ENCODE measurements around the gene KCNK6.

The KCNK6 gene

DNA sequence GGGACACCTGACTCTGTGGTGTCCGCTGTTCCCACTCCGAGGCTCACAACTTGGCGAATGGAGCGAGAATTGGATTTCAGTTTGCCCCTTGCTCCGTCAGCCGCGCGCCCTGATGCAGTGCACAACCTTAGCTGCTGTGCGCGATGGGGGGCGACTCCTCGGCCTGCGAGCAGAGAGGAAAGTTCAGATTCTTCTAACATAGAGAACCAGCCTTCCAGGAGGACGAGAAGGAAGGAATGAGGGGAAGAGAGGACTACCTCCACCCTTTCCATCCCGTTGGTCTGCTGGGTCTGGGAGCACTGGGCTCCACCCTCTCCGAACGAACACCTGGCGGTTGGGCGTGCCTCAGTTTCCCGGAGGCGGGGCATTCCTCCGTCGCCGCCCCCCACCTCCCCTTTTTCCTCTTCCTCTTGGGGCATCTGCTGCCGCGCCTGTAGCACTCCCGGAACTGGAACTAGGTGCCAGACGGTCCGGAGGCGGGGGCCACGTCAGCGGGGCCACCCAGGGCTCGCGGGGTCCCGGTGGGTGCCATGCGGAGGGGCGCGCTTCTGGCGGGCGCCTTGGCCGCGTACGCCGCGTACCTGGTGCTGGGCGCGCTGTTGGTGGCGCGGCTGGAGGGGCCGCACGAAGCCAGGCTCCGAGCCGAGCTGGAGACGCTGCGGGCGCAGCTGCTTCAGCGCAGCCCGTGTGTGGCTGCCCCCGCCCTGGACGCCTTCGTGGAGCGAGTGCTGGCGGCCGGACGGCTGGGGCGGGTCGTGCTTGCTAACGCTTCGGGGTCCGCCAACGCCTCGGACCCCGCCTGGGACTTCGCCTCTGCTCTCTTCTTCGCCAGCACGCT, at the start of gene KCNK6:
Gene KCNK6, plus strand, starts transcription at position 425 of the 838 bp plus-strand sequence. Its CDS starts 106 bp downstream, at position 531.
- peaks cover 50% of the 10 kb centered on the region for H3K4me1 Mint-ChIP-seq
- peak; percentile 36 to 73 for DNase-seq (ENCODE audit: low spot score in 2 of 2)
- peak within 1 kb of the TSS; percentile 89 for H3K4me3 Mint-ChIP-seq
- peak; percentile 22 for ATAC-seq
- H3K36me3 Mint-ChIP-seq = peaks cover 13% of the 10 kb centered on the region
- H3K9me3 Mint-ChIP-seq = no peaks in the 10 kb centered on the region
- peak within 1 kb of the TSS; percentile 87 for H3K27ac Mint-ChIP-seq

DNA sequence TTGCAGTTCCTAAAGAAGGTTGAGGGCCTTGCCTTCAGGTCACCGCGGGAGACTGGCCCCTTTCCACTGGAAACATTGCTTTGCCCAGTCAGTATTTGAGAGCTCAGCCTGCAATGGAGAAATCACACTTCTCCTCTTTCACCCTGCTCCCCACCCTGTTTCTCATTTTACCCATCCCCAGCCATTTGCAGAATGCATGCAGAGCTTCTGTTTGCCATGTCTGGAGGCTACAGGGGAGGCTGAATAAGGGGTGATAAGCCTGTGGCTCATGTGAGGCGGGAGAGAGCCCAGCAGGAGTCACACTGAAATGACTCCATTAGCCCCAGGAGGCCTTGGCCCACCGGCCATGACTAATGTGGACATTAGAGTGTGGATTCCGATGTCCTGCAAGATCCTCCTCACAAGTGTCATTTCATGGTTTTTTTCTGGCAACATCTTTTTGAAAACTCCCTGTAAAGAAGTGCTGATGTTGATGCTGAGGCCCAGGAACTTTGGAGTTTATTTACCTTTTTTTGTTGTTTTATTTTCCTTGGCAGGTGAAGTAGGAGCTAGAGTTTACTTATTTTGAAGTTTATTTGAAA, 49.0 kb upstream of the KCNK6 start:
- Mint-ChIP-seq H3K27ac (peak overlapping the region; percentile 48), H3K4me1 (peaks cover 15% of the 10 kb centered on the region), H3K9me3 (no peaks in the 10 kb centered on the region), H3K4me3 (no peak overlapping the region), H3K36me3 (no peaks in the 10 kb centered on the region)
- ATAC-seq (no peak), DNase-seq (ENCODE audit: low spot score in 2 of 2) (no peak)

DNA sequence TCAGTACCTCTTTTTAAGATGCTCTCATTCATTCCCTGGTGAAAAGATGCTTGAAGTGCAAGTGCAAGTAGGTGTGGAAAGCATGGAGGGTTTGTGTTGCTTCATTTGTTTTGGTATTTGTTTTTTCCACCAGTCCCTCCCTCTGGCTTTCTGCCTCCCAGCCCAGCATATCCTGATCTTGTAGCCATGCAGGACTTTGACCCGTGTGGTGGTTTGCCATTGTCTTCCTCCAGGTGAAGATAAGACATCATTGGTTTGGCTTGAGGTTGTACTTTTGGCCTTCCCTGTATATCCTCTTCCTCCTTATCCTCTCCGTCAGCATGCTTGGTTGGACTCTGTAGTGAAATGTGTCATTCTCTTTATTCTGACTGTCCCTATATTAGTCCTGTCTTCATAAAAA, 46.1 kb upstream of the KCNK6 start:
- DNase-seq (ENCODE audit: low spot score in 2 of 2) (no peak), ATAC-seq (no peak)
- Mint-ChIP-seq H3K4me1 (no peaks in the 10 kb centered on the region), H3K27ac (no peak overlapping the region), H3K4me3 (no peak overlapping the region), H3K36me3 (no peaks in the 10 kb centered on the region), H3K9me3 (no peaks in the 10 kb centered on the region)

DNA sequence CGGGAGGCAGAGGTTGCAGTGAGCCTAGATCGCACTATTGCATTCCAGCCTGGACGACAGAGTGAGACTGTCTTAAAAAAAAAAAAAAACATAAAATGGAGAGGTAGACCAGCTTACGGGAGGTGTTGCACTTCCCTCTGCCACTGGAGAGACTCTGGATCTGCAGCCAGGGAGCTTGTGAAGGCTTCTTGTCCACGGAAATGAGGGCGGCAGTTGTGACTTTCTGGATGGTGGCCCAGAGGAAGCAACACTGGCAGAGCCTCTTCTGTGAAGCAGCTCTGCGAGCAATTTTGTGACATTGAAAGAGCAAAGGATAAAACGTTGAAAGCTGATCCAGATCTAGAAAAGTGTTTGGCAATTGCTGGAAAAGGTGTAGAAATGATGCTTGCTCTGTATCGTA, 44.9 kb upstream of the KCNK6 start:
- ATAC-seq (no peak), DNase-seq (ENCODE audit: low spot score in 2 of 2) (no peak)
- Mint-ChIP-seq H3K9me3 (no peaks in the 10 kb centered on the region), H3K36me3 (no peaks in the 10 kb centered on the region), H3K27ac (no peak overlapping the region), H3K4me1 (no peaks in the 10 kb centered on the region), H3K4me3 (no peak overlapping the region)

DNA sequence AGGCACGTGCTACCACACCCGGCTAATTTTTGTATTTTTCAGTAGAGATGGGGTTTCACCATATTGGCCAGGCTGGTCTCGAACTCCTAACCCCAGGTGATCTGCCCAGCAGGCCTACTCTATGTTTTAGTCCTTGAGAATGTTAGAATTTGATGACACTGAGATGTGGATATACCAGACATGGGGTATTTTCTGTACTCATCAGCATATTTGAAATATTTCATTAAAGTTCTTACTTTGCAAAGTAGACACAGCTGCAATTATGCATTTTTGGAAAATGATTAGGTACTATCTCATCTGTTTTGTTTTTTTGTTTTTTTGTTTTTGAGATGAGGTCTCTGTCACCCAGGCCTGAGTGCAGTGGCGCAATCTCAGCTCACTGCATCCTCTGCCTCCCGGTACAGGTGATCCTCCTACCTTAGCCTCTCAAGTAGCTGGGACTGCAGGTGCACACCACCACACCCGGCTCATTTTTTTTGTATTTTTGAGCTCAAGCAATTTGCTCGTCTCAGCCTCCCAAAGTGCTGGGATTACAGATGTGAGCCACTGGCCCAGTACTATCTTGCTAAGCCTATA, 42.6 kb upstream of the KCNK6 start:
- H3K4me1 Mint-ChIP-seq = peaks cover 4% of the 10 kb centered on the region
- no peak for ATAC-seq
- H3K4me3 Mint-ChIP-seq = no peak overlapping the region
- H3K27ac Mint-ChIP-seq = no peak overlapping the region
- H3K9me3 Mint-ChIP-seq = no peaks in the 10 kb centered on the region
- no peaks in the 10 kb centered on the region for H3K36me3 Mint-ChIP-seq
- no peak for DNase-seq (ENCODE audit: low spot score in 2 of 2)

DNA sequence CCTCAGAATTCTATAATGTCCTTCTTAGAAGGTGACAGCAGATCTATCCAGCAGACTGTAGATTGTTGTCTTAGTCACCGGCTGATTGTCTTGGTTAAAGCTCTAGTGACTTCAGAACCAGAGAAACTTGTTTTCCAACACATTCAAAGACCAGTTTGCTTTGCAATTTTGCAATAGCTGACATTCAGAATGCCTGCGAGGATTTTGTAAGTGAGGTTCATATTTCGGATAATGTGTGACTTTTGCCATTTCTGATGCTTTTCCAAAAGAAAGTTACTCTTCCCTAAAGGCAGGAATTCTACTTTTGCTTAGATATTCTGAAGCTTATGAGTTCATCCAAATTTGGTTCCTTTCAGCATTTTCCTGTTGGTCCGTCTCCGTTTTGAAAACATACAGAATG, 42.1 kb upstream of the KCNK6 start:
- no peak overlapping the region for H3K27ac Mint-ChIP-seq

DNA sequence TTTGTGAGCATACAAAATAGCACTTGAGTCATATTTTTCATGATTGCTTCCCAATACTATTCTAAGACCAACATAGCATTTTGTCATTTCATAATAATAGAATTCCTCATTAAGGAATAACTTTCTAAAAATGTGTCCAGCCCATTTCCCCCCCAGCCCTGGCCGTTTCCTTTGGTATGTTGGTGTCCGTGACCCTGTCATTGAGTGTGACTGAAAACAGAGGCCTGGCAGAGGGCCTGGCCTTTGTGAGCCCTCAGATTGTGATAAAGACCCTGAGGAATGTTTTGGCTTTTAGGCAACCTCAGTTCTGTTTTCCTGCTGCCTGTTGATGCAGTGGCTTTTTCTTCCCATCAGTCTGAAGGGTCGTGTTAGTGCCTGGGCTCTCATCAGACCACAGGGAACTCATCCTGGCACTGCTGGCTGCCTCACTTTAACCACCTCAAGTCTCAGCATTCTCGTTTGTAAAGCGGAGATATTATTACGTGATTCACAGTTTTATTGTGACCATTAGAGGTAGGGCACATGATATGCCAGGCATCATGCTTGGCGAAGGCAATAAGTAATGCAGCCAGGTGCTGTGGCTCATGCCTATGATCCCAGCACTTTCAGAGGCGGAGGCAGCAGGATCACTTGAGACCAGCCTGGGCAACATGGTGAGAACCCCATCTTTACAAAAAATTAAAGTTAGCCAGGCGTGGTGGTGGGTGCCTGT, 41.5 kb upstream of the KCNK6 start:
- Mint-ChIP-seq H3K36me3 (no peaks in the 10 kb centered on the region), H3K9me3 (no peaks in the 10 kb centered on the region), H3K27ac (no peak overlapping the region), H3K4me1 (peaks cover 6% of the 10 kb centered on the region), H3K4me3 (no peak overlapping the region)
- no peak for DNase-seq (ENCODE audit: low spot score in 2 of 2)
- ATAC-seq = no peak

More for the DNA sequence above, 42.1 kb upstream of the KCNK6 start:
- no peak for ATAC-seq
- Mint-ChIP-seq H3K4me1 (peaks cover 6% of the 10 kb centered on the region), H3K9me3 (no peaks in the 10 kb centered on the region), H3K36me3 (no peaks in the 10 kb centered on the region), H3K4me3 (no peak overlapping the region)
- no peak for DNase-seq (ENCODE audit: low spot score in 2 of 2)

DNA sequence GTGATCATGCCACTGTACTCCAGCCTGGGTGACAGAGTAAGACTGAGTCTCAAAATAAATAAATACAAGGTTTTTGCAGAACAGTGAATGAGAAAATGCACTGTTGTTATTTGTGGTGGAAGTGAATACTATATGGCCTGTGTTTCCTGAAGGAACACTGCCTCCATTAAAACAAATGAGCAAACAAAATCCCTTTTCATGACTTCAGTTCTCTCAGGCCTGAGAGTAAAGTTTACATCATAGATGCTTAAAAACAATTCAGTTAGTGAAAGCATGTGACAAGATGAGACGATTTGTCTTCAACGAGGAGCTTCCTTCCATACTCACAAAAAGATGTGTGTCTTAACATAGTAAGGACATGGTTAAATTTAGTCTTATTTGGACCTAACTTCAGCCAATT, 40.9 kb upstream of the KCNK6 start:
- Mint-ChIP-seq H3K27ac (no peak overlapping the region), H3K36me3 (no peaks in the 10 kb centered on the region), H3K4me3 (no peak overlapping the region), H3K9me3 (no peaks in the 10 kb centered on the region), H3K4me1 (peaks cover 6% of the 10 kb centered on the region)
- DNase-seq (ENCODE audit: low spot score in 2 of 2) (no peak), ATAC-seq (no peak)

DNA sequence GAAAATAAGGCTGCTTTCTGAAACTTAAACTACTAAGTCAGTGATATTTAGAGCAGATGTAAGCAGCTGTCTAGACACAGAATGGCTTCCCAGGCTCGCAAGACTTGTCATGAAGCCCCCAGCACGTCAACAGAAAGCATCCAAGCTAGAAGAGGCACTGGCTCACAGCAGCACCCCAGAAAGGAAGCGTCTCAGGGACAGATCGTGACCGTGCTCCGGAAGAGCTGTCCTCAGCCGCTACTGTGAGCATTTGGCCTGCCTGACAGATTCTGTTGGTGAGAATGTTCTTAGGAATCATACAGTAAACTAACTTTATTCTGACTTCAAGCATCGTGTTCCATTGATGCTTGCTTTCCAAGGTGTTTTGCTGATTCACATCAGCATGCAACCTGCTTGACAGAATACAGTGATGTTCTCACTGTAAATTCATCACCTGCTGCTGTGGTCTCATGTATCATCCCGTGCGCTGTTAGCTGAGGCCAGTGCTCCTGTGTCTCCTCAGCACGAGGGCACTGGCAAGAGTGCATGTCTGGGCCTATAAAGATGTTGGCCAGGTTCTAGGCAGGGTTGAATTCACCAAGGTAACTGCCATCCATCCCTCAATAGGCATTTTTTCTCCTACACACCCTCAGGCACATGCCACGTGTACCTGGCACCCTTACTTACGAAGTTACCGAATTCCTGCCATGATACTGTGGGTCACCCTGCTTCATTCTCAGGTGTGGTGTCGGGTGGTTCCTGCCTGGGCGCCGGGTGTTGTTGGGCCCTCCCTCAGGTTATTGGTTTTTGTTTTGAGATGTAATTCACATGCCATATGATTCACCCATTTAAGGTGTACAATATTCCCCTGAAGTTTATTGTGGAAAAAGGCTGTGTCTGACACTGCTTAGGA, 39.4 kb upstream of the KCNK6 start:
- Mint-ChIP-seq H3K9me3 (no peaks in the 10 kb centered on the region), H3K27ac (no peak overlapping the region), H3K36me3 (no peaks in the 10 kb centered on the region), H3K4me3 (no peak overlapping the region), H3K4me1 (peaks cover 6% of the 10 kb centered on the region)
- DNase-seq (ENCODE audit: low spot score in 2 of 2) (no peak), ATAC-seq (no peak)

DNA sequence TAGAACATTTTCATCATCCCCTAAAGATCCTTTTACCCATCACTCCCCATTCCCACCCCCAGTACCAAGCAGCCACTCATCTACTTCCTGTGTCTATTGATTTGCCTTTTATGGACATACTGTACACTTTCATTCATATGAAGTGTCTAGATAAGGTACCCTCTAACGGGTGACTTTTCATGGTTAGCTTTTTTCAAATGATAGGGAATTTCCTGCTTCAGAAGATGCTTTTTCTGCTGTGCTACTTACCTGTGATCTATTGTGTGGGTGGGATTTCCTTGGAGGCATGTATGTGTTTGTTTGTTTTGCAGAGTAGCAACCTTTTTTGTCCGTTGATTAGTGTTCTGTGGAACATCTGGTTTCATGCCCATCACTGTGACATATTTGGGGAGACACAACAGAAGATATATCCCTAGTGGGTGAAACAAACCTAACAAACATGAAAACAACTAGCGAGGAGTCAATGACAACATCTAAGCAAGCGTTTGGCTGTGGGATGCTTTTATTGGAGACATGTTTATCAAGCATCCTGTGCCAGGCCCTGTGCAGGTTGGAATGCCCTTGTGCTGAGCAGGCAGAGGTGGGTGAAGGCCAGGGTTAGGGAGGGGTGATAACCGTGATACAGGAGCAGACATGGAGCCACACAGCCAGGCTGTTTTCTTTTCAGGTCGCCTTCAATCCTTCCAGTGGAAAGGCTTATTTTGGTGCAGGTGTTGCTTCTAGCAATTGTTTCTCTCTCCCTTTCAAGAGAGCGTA, 37.7 kb upstream of the KCNK6 start:
- Mint-ChIP-seq H3K27ac (no peak overlapping the region), H3K9me3 (no peaks in the 10 kb centered on the region), H3K36me3 (no peaks in the 10 kb centered on the region), H3K4me1 (peaks cover 6% of the 10 kb centered on the region), H3K4me3 (no peak overlapping the region)
- no peak for DNase-seq (ENCODE audit: low spot score in 2 of 2)
- ATAC-seq = no peak

DNA sequence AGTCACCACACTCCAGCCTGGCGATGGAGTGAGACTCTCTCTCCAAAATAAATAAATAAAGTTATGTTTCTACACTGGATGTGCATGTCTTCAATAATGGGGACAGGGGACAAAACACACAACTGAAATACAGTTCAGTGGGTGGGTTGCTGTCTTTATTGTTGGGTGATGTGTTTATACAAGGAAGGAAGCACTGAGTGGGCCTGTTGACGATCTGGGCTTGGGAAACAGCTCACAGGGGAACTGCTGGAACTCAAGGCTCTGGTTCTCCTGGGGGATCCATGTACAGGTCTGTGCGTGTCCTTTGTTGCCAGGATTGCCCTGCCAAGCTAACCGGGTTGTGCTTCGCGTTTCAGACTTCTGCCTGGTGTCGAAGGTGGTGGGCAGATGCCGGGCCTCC, 36.4 kb upstream of the KCNK6 start:
- Mint-ChIP-seq H3K4me3 (no peak overlapping the region), H3K9me3 (no peaks in the 10 kb centered on the region), H3K36me3 (no peaks in the 10 kb centered on the region), H3K4me1 (peaks cover 6% of the 10 kb centered on the region), H3K27ac (no peak overlapping the region)
- ATAC-seq (no peak), DNase-seq (ENCODE audit: low spot score in 2 of 2) (no peak)

DNA sequence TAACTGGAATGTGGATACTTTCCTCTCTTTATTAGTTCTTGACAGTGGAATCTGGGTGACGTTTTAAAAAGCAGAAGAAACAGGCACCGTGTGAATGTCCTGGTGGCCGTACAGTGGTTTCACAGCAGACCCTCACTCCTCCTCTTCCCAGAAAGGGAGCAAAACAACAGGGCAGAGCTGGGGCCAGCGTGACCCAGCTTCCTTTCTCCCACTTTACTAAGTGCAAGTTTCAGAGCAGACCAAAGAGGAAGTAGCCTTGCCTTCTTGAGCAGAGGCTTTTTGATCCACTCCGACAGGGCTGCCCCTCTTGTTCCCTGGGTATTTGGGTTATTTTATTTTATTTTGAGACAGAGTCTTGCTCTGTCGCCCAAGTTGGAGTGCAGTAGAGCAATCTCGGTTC, 35.2 kb upstream of the KCNK6 start:
- H3K36me3 Mint-ChIP-seq = no peaks in the 10 kb centered on the region
- H3K27ac Mint-ChIP-seq = no peak overlapping the region
- ATAC-seq (no peak), DNase-seq (ENCODE audit: low spot score in 2 of 2) (no peak)
- H3K4me3 Mint-ChIP-seq = no peak overlapping the region
- H3K9me3 Mint-ChIP-seq = no peaks in the 10 kb centered on the region
- H3K4me1 Mint-ChIP-seq = peaks cover 6% of the 10 kb centered on the region

DNA sequence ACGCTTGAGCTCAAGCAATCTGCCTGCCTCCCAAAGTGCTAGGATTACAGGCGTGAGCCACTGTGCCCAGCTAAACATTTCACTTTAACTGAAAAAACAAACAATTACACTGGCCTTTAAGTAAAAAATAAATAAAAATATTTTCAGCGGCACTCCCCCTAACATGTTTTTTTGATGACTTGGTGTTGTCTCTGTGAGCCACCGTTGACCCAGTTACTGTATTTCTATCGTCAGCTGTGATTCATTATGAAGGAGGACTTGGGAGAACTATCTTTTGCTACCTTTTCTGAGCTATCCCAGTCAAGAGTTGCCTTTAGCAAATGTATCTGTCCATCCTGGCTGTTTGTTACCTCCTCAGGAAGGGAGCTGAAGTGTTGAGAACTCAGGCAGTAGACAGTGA, 34.1 kb upstream of the KCNK6 start:
- no peaks in the 10 kb centered on the region for H3K9me3 Mint-ChIP-seq
- H3K4me3 Mint-ChIP-seq = no peak overlapping the region
- H3K27ac Mint-ChIP-seq = no peak overlapping the region
- ATAC-seq = no peak
- no peaks in the 10 kb centered on the region for H3K36me3 Mint-ChIP-seq
- peaks cover 6% of the 10 kb centered on the region for H3K4me1 Mint-ChIP-seq
- no peak for DNase-seq (ENCODE audit: low spot score in 2 of 2)

DNA sequence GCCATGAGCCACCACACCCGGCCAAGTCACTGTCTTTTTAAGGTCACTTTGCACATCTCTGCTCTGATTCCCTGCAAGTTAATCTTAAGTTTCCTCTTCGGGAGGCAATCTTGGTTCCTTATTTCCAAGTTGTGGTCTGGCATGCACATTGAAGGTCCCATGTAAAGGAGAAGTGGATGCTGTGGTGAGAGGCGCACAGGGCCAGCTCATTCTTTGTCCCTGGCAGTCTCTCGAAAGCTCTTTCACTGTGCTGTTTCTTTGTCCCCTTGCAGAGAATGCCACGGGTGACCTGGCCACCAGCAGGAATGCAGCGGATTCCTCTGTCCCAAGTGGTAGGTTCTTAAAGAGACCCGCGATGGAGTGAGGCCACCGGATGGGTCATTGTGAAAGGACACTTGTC, 32.0 kb upstream of the KCNK6 start:
- no peaks in the 10 kb centered on the region for H3K4me1 Mint-ChIP-seq
- no peaks in the 10 kb centered on the region for H3K9me3 Mint-ChIP-seq
- DNase-seq (ENCODE audit: low spot score in 2 of 2) (no peak), ATAC-seq (no peak)
- no peak overlapping the region for H3K4me3 Mint-ChIP-seq
- no peaks in the 10 kb centered on the region for H3K36me3 Mint-ChIP-seq
- no peak overlapping the region for H3K27ac Mint-ChIP-seq
